Activated CD8-positive, alpha-beta memory T cell treated with anti-CD3 and anti-CD28 coated beads for 24 hours (primary cell): ENCODE data around the gene CYSLTR2.

Source experiments
- DNase-seq: peaks from one replicate; pipeline ENCODE4 v3.0.0-alpha.2; 2020

The CYSLTR2 gene

GRCh38 chr13:48708764-48709163, 55.0 kb downstream of the CYSLTR2 start:
- no peak for DNase-seq

- DNase-seq: no peak
Observed at GRCh38 chr13:48709213-48709612, 55.5 kb downstream of the CYSLTR2 start.

GRCh38 chr13:48710160-48710559, 56.4 kb downstream of the CYSLTR2 start:
- no peak for DNase-seq

DNA sequence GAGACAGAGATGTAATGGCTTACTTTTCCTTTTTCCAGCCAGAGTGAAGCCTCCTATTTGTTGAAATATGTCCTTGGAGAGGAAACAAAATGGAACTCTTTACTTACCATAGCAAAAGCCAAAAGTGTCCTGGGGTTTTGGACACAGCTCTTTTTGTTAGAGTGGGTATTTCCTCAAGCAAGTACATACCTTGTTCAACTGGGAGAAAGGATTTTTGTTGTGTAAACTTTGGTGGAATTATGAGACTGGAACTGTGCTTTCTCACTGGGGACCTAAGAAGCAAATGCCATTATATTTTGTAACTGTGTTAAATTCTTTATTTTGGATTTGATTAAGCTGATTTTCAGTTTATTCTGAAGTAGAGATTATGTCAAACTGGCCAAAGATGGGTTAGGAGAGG, 58.4 kb downstream of the CYSLTR2 start:
- no peak for DNase-seq

GRCh38 chr13:48715977-48716376, 62.2 kb downstream of the CYSLTR2 start:
- DNase-seq: no peak

DNA sequence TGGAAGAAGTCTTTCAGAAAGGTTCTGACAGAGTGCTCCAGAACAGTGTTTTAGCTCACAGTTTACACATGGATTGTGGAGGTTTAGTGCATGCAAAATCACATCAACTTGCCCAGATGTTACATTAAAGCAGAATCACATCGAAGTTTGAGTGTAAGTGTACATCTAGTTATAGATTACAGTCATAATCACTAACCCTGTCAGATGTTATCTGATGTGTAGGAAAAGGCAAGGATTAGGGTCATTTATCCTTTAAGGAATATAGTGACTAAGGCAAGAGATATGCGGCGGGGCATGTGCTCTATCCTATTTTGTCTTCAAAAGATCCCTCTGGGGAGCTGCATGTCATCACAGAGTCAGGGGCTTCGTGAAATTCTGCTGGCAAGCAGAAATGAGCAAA, 66.9 kb downstream of the CYSLTR2 start:
- DNase-seq: no peak

DNA sequence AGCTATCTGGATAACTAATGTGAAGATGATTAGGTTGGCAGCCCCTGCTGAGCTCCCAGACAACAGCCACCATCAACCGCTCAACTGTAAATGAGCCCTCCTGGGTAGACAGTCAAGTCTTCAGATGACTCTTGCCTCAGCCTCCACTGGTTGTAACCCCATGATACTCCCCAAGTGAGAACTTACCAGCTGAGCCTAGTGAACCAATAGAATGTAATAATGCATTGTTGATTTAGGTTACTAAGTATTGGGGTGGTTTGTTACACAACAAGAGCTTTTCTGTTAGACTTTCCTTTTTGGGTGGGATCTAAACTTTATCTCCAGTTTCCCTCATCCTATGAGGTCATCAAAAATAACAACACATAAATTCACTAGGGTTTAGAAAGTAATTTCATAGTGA, 69.4 kb downstream of the CYSLTR2 start:
- DNase-seq: no peak

DNA sequence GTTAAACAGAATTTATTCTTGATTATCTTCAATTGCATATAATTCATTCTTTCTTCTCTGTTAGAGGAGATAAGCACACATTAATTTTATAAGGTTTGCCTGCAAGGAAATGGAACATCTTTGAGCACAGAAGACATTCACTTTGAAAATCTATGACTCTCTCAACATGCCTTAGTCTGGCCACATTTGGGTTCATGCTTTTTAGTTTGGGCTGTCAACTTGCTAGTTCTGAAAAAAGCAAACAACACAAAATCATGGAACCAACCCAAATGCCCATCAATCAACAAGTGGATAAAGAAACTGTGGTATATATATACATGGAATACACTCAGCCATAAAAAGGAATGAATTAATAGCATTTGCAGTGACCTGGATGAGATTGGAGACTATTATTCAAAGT, 71.5 kb downstream of the CYSLTR2 start:
- DNase-seq: no peak

DNA sequence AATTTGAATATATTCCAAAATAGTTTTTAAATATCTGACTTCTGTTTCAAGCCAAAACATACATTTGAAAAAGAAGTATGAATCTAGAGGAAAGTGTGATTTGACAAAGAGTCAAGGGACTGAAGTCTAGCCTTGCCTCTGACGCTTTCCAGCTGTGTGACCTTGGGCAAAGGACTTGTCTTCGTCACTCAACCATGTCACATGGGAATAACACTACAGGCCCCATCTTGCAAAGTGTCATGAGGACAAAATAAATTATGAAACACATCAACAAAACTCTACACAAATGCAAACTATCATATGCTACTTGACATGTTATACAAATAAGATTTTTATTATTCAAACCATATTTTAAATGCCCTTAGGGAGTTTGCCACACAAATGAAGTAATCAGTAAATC, 73.0 kb downstream of the CYSLTR2 start:
- DNase-seq: no peak

DNA sequence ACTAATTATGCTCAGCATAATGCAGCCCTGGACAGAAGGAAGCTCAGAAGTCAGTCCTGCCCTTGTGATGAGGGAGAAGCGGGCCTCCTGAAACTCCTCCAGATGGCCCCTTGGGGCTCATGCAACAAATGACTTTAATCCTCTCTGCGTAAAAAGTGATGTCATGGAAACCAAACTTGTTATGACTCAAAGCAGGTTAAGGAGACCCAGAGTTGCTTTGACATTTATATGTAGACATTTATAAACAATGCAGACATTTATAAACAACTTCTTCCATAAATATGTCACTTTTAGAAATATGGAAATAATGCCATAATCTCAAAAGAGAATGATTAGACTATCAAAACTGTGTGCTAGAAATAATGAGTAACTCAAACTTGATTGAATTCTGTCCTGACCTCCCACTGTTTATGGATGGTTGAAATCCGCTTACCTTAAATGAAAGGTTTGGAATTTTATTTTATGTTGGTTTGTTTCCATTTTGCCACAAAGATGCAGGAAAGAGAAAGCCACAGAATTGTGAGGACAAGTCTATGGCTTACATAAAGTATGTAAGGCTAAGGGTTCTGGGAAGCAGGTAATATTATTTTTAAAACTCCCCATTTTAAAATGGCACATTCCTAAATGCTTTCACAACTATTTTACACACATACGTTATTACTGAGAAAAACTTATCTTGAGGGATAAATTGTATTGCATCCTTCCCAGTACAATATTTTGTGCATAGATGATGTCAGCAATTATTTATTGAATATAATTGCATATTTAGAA, 73.7 kb downstream of the CYSLTR2 start:
- no peak for DNase-seq

DNA sequence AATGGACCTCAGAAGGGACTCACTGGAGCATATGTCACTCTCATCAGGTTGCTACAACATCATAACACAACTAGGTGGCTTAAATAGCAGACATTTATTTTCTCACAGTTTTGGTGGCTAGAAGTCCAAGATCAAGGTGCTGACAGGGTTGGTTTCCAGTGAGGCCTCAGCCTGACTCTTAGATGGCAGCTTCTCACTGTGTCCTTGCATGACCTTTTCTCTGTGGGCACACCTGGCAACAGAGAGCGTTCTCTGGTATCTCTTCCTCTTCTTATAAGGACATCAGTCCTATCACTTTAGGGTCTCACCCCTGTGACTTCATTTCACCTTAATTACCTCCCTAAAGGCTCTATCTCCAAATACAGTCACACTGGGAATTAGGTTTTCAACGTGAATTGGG, 74.5 kb downstream of the CYSLTR2 start:
- no peak for DNase-seq

DNA sequence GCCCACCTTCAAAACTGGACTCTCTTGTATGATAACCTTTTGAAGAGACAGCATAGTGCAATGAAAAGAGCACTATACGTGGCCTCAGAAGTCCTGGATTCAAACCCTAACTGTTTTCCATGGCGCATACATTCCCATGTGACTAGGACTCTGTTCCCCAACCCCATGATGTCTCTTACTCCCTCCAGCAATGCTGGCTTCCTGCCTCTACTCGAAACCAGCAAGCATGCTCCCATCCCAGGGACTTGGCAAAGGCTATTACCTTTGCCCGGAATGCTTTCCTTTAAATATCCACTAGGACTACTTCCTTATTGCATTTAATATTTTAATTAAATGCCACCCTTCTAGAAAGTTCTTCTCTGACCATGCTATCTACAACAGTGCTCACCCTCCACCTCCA, 75.1 kb downstream of the CYSLTR2 start:
- no peak for DNase-seq

DNA sequence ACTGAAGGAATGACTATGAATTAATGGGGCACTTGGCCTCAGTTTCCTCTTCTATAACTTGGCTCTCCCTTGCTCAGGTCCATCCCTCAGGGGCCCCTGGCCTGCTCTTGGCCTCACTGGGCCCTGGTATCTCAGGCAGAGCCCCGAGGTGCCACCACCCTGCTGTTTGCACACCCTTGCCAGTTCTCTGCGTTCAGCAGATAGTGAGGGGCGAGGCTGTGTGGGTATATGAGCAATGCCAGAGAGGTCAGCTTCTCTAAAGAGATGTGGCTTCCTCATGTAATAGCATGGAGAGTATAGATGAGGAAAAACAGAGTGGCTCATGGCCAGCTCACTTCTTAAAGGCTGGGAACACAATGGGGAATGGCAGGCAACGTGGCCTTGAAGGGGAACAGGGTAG, 76.1 kb downstream of the CYSLTR2 start:
- DNase-seq: no peak

- DNase-seq: no peak
Observed at GRCh38 chr13:48731001-48731658, 77.4 kb downstream of the CYSLTR2 start.

GRCh38 chr13:48731957-48732569, 78.3 kb downstream of the CYSLTR2 start:
- DNase-seq: peak; percentile 81

DNA sequence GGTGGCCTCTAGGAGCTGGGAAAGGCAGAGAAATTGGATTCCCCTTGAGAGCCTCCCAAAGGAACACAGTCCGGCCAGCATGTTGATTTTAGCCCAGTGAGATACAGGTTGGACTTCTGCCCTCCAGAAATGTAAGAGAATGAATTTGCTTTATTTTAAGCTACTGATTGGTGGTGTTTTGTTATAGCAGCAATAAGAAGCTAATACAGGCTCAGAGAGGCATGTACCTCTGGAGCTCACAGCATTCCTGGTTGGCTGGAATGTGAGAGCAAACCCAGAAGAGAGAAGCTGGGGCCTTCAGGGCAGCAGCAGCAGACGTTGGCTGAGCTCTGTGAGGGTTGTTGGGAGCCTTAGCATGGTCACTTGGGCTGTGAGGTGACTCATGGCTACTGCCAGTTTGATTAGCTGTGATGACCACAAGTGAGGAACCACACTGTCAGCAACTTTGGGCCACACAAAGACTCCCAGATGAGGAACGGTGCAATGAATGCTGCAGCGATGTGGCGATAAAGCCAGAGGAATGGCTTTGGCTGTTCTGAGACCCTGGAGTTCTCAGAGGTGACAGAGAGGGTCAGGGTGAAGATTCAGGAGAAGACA, 80.1 kb downstream of the CYSLTR2 start:
- no peak for DNase-seq

DNA sequence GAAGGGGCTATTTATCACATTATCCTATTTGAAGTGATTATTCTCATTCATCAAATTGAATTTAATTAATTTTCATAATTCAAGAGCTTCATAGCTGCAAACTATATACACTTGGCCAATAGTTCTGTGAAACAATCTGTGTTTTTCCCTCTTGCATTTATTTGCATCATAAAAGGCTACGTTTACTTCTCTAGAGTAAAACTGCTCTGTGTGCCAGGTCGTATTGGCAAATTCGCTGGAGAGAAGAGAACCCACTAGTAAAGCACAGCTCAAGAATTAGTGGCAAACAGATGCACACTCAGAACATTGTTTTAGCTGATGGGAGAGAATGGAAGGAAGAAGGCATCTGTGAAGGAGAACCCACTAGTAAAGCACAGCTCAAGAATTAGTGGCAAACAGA, 81.8 kb downstream of the CYSLTR2 start:
- no peak for DNase-seq

DNA sequence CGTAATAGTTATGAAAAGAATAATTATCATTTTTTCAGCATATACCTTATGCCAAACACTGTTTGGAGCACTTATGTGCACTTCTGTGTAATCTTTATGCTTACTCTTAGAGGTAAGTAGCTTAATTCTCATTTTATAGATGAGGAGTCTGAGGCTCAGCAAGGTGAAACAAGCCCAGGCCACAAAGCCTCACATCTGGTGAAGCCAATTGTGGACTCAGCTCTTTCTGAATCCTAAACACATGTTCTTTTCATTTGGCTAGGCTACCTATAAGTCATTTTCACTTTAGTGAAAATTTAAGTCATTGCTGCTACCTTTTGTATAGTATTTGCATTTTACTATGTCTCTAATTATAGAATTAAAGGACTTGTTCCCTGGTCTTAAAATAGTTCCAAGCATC, 84.0 kb downstream of the CYSLTR2 start:
- no peak for DNase-seq

GRCh38 chr13:48738311-48738710, 84.6 kb downstream of the CYSLTR2 start:
- DNase-seq: no peak

- no peak for DNase-seq
Observed at GRCh38 chr13:48739386-48739964, 85.7 kb downstream of the CYSLTR2 start.

DNA sequence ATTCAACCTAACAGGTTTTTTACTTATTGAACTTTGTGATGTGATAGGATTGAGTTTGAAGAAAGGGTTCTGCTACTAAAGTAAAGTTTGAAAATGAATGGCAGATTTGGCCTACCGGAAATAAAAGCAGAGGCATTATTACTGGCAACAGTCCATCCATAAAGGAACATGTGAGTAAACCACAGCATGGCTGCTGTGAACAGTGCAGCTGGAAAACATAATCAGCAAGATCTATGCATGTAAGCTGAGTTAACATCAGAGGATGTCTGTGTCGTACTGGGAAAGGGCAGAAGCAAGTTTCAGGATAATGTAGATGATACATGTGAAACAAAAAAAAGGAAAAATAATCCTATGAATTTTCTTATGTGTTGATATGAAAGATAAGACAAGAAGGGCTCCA, 87.6 kb downstream of the CYSLTR2 start:
- no peak for DNase-seq

DNA sequence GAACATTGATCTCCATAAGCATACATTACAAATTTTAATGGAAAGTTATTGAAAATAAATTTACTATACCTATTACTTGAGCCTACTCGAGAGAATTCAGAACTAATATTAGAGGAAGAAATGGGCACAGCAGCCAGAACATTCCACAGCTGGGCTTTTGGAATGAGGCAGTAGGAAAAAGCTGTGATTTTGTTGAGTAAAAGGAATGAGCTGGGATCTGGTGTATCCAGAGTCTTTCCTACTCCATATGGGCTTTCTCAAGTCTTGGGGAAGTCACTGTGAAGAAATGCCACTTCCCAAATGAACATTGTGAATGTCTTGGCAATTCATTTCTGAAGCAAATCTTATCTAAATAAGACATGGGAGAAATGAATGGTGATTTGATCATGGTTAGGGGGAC, 93.1 kb downstream of the CYSLTR2 start:
- no peak for DNase-seq

- no peak for DNase-seq
Observed at GRCh38 chr13:48748681-48749080, 95.0 kb downstream of the CYSLTR2 start.

DNA sequence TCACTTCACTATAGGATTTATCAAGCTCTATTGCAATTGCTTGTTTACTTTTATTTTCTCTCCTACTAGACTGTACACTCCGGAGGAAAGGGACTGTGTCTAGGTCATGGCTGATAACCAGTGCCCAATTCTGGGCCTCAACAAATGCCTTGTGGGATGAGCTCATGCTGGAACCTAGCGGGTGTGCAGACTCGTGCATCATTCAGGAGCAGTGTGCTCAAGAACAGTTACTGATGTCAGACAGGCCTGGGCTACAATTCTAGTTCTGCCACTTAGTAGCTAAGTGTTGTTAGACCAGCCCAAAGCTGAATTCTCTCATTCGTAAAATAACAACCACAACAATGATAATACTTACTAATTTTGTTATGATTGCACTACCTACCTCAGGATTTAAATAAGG, 95.4 kb downstream of the CYSLTR2 start:
- no peak for DNase-seq
